Chondrocyte (in vitro differentiated cells): ENCODE data around the gene ZNF414. TPM values are rescaled to one million over a fixed set of nuclear protein-coding genes. Genes with fewer than 3 reads are reported as not detected.

ENCODE experiments used
- DNase-seq: peaks from one replicate; pipeline ENCODE4 v3.0.0; 2021; ENCODE audit warnings: mixed read lengths, low spot score
- H3K27ac Mint-ChIP-seq: one replicate; pipeline ENCODE4 v1.8.0; 2021; ENCODE audit warnings: mild to moderate bottlenecking, moderate library complexity, mixed read lengths; ENCODE audit not compliant: unreplicated experiment
- H3K27me3 Mint-ChIP-seq: 2 replicates; pipeline ENCODE4 v1.8.0; 2021; ENCODE audit warnings: low read depth, mixed read lengths
- H3K36me3 Mint-ChIP-seq: 2 replicates; pipeline ENCODE4 v1.8.0; 2021; ENCODE audit warnings: low read depth, mixed read lengths
- H3K4me1 Mint-ChIP-seq: 2 replicates; pipeline ENCODE4 v1.8.0; 2021; ENCODE audit warnings: low read depth, mild to moderate bottlenecking, mixed read lengths
- H3K4me3 Mint-ChIP-seq: one replicate; pipeline ENCODE4 v1.8.0; 2021; ENCODE audit warnings: mild to moderate bottlenecking, moderate library complexity, mixed read lengths; ENCODE audit not compliant: unreplicated experiment
- H3K9me3 Mint-ChIP-seq: 2 replicates; pipeline ENCODE4 v1.8.0; 2021; ENCODE audit warnings: low read depth, mixed read lengths
- CTCF ChIP-seq: fragments of 200-600 bp; sonication (generic); IDR thresholded peaks from 2 replicates; pipeline ENCODE4 v1.5.0; 2021; ENCODE audit warnings: antibody characterized with exemption, mild to moderate bottlenecking, moderate library complexity
- total RNA-seq: library from RNA; stranded (reverse); gene quantifications from 3 replicates; pipeline ENCODE4 v1.2.1, GENCODE V29; 2021

The ZNF414 gene
- total RNA-seq, 1 donor from 2014 or later: 26.8 TPM

GRCh38 chr19:8552810-8553209 is 38.8 kb upstream of the ZNF414 start:
- no peak for TF ChIP-seq CTCF
- Mint-ChIP-seq H3K4me1 (no peaks in the 10 kb centered on the region), H3K36me3 (peaks cover 7% of the 10 kb centered on the region), H3K27me3 (no peaks in the 10 kb centered on the region), H3K9me3 (no peaks in the 10 kb centered on the region), H3K27ac (no peak overlapping the region), H3K4me3 (no peak overlapping the region)
- no peak for DNase-seq

- no peaks in the 10 kb centered on the region for H3K4me1 Mint-ChIP-seq
- TF ChIP-seq CTCF: no peak
- H3K27ac Mint-ChIP-seq: no peak overlapping the region
- H3K36me3 Mint-ChIP-seq: peaks cover 15% of the 10 kb centered on the region
- H3K9me3 Mint-ChIP-seq: no peaks in the 10 kb centered on the region
- H3K4me3 Mint-ChIP-seq: no peak overlapping the region
- no peak for DNase-seq
- no peaks in the 10 kb centered on the region for H3K27me3 Mint-ChIP-seq
Measured at GRCh38 chr19:8550070-8550469, 36.1 kb upstream of the ZNF414 start.

GRCh38 chr19:8545743-8546142 is 31.8 kb upstream of the ZNF414 start:
- Mint-ChIP-seq H3K27ac (no peak overlapping the region), H3K4me3 (no peak overlapping the region), H3K36me3 (peaks cover 15% of the 10 kb centered on the region), H3K27me3 (no peaks in the 10 kb centered on the region), H3K4me1 (no peaks in the 10 kb centered on the region), H3K9me3 (no peaks in the 10 kb centered on the region)
- TF ChIP-seq CTCF: no peak
- no peak for DNase-seq

GRCh38 chr19:8544168-8544567 is 30.2 kb upstream of the ZNF414 start:
- H3K27ac Mint-ChIP-seq: no peak overlapping the region
- H3K9me3 Mint-ChIP-seq: no peaks in the 10 kb centered on the region
- no peaks in the 10 kb centered on the region for H3K27me3 Mint-ChIP-seq
- TF ChIP-seq CTCF: no peak
- peaks cover 15% of the 10 kb centered on the region for H3K36me3 Mint-ChIP-seq
- no peak overlapping the region for H3K4me3 Mint-ChIP-seq
- no peaks in the 10 kb centered on the region for H3K4me1 Mint-ChIP-seq
- no peak for DNase-seq

GRCh38 chr19:8539621-8540149 is 25.7 kb upstream of the ZNF414 start:
- no peak overlapping the region for H3K4me3 Mint-ChIP-seq
- H3K9me3 Mint-ChIP-seq: no peaks in the 10 kb centered on the region
- DNase-seq: no peak
- H3K27me3 Mint-ChIP-seq: no peaks in the 10 kb centered on the region
- peaks cover 2% of the 10 kb centered on the region for H3K36me3 Mint-ChIP-seq
- no peak overlapping the region for H3K27ac Mint-ChIP-seq
- no peaks in the 10 kb centered on the region for H3K4me1 Mint-ChIP-seq
- TF ChIP-seq CTCF: no peak
